ENCODE results near the gene NXPH3. TPM values are rescaled to one million over a fixed set of nuclear protein-coding genes. Genes with fewer than 3 reads are reported as not detected.
A peak's percentile ranks its signal among the peaks of the same experiment; 100 is the strongest.

Gene NXPH3
- total and polyA plus RNA-seq, 9 of the 15 experiments (the other 6 are each of a cell fraction or from before 2014, with no cell fraction given) = 0.04 to 0.27 (median 0.07) TPM; not detected in 2

GRCh38 chr17:49616086-49616485 is 40.4 kb downstream of the NXPH3 start (continued):
- TF ChIP-seq ARID1B (IDR thresholded peaks at IDR 0.05) = no peak
- TF ChIP-seq CTCFL (IDR thresholded peaks at IDR 0.05; ENCODE audit: borderline replicate concordance, insufficient read depth, low read depth, low read length, poor library complexity, severe bottlenecking) = peak; percentile 19
- TF ChIP-seq DMBX1 (CRISPR knock-in tag; IDR thresholded peaks at IDR 0.05; ENCODE audit: borderline replicate concordance) = no peak

- Histone ChIP-seq H3K9me3 (replicated peaks; ENCODE audit: control insufficient read depth, insufficient read depth, low read depth, low read length) (no peaks in the 10 kb centered on the region), H3K4me3 (no peak overlapping the region), H3K9me1 (ENCODE audit: control insufficient read depth, insufficient read depth, low read length) (no peaks in the 10 kb centered on the region), H3K27ac (ENCODE audit: extremely low read depth, low read depth, low read length) (no peak overlapping the region; the same call in 2 of the 3 replicates), H3K79me2 (ENCODE audit: control insufficient read depth, insufficient read depth, low read length) (no peaks in the 10 kb centered on the region), H2AFZ (ENCODE audit: low read depth, low read length) (no peak overlapping the region), H4K20me1 (replicated peaks; ENCODE audit: control insufficient read depth, insufficient read depth, low read length) (no peaks in the 10 kb centered on the region), H3K4me1 (replicated peaks in 1 of 2; ENCODE audit: control insufficient read depth in 2 of 2, insufficient read depth in 2 of 2, low read length in 2 of 2) (peaks cover 0 to 6% of the 10 kb centered on the region in 2 experiments; a peak in 1 of 5 replicates), H3K4me2 (ENCODE audit: insufficient read depth, low read length) (no peak overlapping the region), H3K36me3 (ENCODE audit: control insufficient read depth, insufficient read depth, low read length) (peaks cover 77% of the 10 kb centered on the region), H3K27me3 (ENCODE audit: control insufficient read depth in 2 of 2, insufficient read depth in 2 of 2, low read length in 2 of 2) (no peaks in the 10 kb centered on the region), H3K9ac (ENCODE audit: insufficient read depth in 1 of 2, low read depth in 2 of 2, low read length in 2 of 2) (no peak overlapping the region)
- no TSS peak for BruUV-seq (replicated peaks)
- intact Hi-C loops (cut with micrococcal nuclease) = loop anchor here (2.0 kb wide), 1 partner anchor 64 kb away; no protein-coding TSS in a partner anchor
- ChIA-PET POLR2A (interaction anchor here (0.7 to 1.0 kb wide), 2 partner anchors 12 to 547 kb away, joined by 3 read pairs; no protein-coding TSS in a partner anchor), CTCF (ENCODE audit: low intra/inter-chr PET ratio) (no interaction called here)
- 87% methylated on average over 10 of the region's 10 CpGs for WGBS (ENCODE audit: insufficient coverage, low coverage, missing lambda C conversion rate)
- DNase-seq (ENCODE audit: extremely low read depth in 1 of 4, low spot score in 3 of 4) = no peak
- in situ Hi-C loops (cut with MboI) = no loop called here
- ATAC-seq = no peak
- FAIRE-seq = no peak
- TF ChIP-seq VEZF1 (CRISPR knock-in tag; IDR thresholded peaks at IDR 0.05) (no peak), TAF15 (IDR thresholded peaks at IDR 0.05; ENCODE audit: low read depth, low read length) (no peak), TAF9B (IDR thresholded peaks at IDR 0.05; ENCODE audit: partially characterized antibody) (no peak), KAT8 (IDR thresholded peaks at IDR 0.05; ENCODE audit: low read depth) (no peak), ATF7 (IDR thresholded peaks at IDR 0.05) (no peak)
Observed at GRCh38 chr17:49616601-49617131, 41.0 kb downstream of the NXPH3 start.

Data from K562 (cell line).